Left ventricle myocardium inferior (tissue), 1 donor: ENCODE data around the gene DISP2. TPM values are rescaled to one million over a fixed set of nuclear protein-coding genes. Genes with fewer than 3 reads are reported as not detected.

Experiments
- DNase-seq: peaks from one replicate; pipeline ENCODE4 v3.0.0-alpha.2; 2020
- H3K27ac ChIP-seq: fragments of 200-600 bp; replicated peaks from 2 replicates; pipeline ENCODE4 v1.8.0; 2021
- H3K27me3 ChIP-seq: fragments of 200-600 bp; 2 replicates; pipeline ENCODE4 v1.8.0; 2021; ENCODE audit warnings: low read depth
- H3K36me3 ChIP-seq: fragments of 200-600 bp; 2 replicates; pipeline ENCODE4 v1.8.0; 2021
- H3K4me1 ChIP-seq: fragments of 200-600 bp; 2 replicates; pipeline ENCODE4 v1.8.0; 2021
- H3K4me3 ChIP-seq: fragments of 200-600 bp; 2 replicates; pipeline ENCODE4 v1.8.0; 2021; ENCODE audit warnings: mild to moderate bottlenecking, moderate library complexity
- H3K9me3 ChIP-seq: fragments of 200-600 bp; replicated peaks from 2 replicates; pipeline ENCODE4 v1.8.0; 2021
- intact Hi-C: fragments of 100-400 bp; cut with micrococcal nuclease; formaldehyde crosslinking; loops from one replicate; pipeline ENCODE4 v1.11.0; 2022
- total RNA-seq: library from RNA; stranded (reverse); fragmentation: NEBNext Ultra II Directional; extraction: Animal tissue kit (Norgen Biotek cat#: 25700); gene quantifications from one replicate; pipeline ENCODE4 v1.2.1, GENCODE V29; 2021
- TF ChIP-seq, protein P1 (sequence below): fragments of 200-600 bp; IDR thresholded peaks from 2 replicates; pipeline ENCODE4 v1.8.0; 2021; ENCODE audit warnings: antibody characterized with exemption, mild to moderate bottlenecking, borderline replicate concordance
- donor health status: DM: no; HTN: yes; CAD: no; lungs with severe emphysema.

The DISP2 gene
- total RNA-seq, 1 donor from 2014 or later, result 3.0 TPM

DNA sequence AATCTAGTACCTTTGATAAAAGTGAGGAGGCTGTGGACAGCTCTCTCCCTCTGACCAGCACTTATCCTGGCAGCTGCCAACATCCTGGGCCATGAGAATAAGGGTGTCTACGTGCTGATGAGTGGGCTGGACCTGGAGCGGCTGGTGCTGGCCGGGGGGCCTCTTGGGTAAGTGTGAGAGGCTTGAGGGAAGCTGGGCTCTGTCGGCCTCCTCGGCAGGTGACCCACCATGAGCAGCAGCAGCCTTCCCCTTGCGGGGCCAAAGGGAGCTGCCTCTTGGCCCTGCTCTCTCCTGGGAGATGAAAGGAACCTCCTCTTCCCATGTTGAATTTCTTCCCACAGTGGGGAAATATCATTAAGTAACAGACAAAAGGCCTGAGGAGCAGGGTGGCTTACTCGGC lies 56.8 kb downstream of the DISP2 start:
- no peak for DNase-seq
- Histone ChIP-seq H3K4me1 (peaks cover 5% of the 10 kb centered on the region), H3K4me3 (no peak overlapping the region), H3K27ac (no peak overlapping the region), H3K36me3 (peaks cover 83% of the 10 kb centered on the region), H3K27me3 (no peaks in the 10 kb centered on the region), H3K9me3 (no peaks in the 10 kb centered on the region)
- intact Hi-C loops, result no loop called here
- TF ChIP-seq, protein P1, sequence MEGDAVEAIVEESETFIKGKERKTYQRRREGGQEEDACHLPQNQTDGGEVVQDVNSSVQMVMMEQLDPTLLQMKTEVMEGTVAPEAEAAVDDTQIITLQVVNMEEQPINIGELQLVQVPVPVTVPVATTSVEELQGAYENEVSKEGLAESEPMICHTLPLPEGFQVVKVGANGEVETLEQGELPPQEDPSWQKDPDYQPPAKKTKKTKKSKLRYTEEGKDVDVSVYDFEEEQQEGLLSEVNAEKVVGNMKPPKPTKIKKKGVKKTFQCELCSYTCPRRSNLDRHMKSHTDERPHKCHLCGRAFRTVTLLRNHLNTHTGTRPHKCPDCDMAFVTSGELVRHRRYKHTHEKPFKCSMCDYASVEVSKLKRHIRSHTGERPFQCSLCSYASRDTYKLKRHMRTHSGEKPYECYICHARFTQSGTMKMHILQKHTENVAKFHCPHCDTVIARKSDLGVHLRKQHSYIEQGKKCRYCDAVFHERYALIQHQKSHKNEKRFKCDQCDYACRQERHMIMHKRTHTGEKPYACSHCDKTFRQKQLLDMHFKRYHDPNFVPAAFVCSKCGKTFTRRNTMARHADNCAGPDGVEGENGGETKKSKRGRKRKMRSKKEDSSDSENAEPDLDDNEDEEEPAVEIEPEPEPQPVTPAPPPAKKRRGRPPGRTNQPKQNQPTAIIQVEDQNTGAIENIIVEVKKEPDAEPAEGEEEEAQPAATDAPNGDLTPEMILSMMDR, result no peak

DNA sequence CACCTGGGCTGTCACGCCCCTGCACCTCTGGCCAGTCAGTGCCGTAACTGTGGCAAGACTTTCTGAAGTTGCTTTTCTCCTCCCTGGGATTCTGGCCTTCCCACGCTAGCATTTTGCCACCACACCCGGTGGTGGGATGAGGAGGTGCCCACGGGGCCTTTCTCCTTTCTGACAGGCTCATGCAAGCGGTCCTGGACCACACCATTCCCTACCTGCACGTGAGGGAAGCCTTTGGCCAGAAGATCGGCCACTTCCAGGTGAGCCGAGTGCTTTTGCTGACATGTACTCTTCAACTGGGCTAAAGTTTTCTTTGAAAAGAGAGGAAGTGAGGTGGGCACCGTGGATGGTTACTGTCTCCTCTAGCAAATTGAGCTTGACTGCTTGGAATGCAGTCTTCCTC lies 57.2 kb downstream of the DISP2 start:
- H3K27me3 ChIP-seq, result no peaks in the 10 kb centered on the region
- H3K36me3 ChIP-seq, result peaks cover 80% of the 10 kb centered on the region
- H3K9me3 ChIP-seq, result no peaks in the 10 kb centered on the region
- TF ChIP-seq, protein P1, result no peak
- H3K4me1 ChIP-seq, result peaks cover 9% of the 10 kb centered on the region
- H3K27ac ChIP-seq, result no peak overlapping the region
- no peak for DNase-seq
- intact Hi-C loops, result no loop called here
- H3K4me3 ChIP-seq, result no peak overlapping the region

DNA sequence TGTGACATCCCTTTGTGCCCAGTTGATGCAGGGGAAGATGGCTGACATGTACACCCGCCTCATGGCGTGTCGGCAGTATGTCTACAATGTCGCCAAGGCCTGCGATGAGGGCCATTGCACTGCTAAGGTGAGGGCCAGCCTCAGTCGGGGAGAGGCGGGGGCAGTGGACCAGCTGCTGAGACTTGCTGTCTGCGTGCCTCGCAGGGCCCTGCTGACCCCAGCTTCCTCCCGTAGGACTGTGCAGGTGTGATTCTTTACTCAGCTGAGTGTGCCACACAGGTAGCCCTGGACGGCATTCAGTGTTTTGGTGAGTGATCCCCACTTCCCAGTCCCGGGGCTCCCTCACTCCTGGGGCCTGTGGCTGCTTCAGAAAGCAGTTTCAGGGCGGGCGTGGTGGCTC lies 58.0 kb downstream of the DISP2 start:
- intact Hi-C loops, result no loop called here
- no peak for DNase-seq
- Histone ChIP-seq H3K4me1 (peaks cover 17% of the 10 kb centered on the region), H3K4me3 (no peak overlapping the region), H3K27ac (no peak overlapping the region), H3K27me3 (no peaks in the 10 kb centered on the region), H3K9me3 (no peaks in the 10 kb centered on the region), H3K36me3 (peaks cover 72% of the 10 kb centered on the region)
- TF ChIP-seq, protein P1, result no peak

DNA sequence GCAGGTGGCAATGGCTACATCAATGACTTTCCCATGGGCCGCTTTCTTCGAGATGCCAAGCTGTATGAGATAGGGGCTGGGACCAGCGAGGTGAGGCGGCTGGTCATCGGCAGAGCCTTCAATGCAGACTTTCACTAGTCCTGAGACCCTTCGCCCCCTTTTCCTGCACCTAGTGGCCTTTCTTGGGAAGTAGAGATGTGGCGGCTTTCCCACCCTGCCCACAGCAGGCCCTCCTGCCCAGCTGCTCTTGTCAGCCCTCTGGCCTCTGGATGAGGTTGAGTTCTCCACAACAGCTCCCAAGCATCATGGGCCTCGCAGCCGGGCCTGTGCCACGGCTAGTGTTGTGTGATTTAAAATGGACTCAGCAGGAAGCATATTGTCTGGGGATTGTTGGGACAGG lies 60.1 kb downstream of the DISP2 start:
- Histone ChIP-seq H3K4me3 (no peak overlapping the region), H3K9me3 (no peaks in the 10 kb centered on the region), H3K4me1 (peaks cover 23% of the 10 kb centered on the region), H3K27me3 (no peaks in the 10 kb centered on the region), H3K36me3 (peaks cover 51% of the 10 kb centered on the region), H3K27ac (no peak overlapping the region)
- TF ChIP-seq, protein P1, result no peak
- intact Hi-C loops, result no loop called here
- no peak for DNase-seq

DNA sequence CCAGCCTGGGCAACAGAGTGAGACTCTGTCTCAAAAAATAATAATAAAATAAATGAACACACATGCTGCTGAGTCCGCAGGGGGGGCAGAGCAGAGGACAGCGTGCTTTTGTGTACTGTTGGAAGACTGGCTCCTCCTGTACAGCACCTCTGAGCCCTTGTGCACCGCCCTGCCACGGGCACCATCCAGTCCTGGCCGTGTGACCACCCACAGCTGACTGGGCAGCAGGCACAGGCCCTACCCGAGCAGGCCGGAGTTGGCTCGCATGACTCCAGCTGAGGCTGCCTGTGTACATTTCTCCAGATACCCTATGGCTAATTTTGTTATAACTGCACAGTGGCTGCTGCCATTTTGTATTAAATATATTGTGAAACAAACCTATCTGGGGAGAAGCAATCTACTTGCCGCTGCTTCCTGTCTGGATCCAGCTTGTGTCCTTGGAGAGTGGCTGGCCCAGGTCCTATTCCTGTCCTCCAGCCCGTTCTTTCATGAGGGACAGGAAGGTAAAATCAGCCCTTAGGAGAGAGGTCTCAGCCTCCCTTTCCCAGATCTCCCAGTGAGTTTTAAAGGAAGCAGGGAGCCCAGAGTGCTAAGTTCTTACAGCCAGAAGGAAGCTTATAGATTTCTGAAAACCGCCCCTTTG lies 62.2 kb downstream of the DISP2 start:
- intact Hi-C loops, result loop anchor here (10.0 kb wide), 2 partner anchors 75 to 135 kb away; partner anchors contain the start of genes ANKRD63 and CCDC9B
- Histone ChIP-seq H3K4me3 (no peak overlapping the region), H3K4me1 (peaks cover 23% of the 10 kb centered on the region), H3K36me3 (peaks cover 31% of the 10 kb centered on the region), H3K27ac (peak overlapping the region; percentile 76), H3K9me3 (no peaks in the 10 kb centered on the region), H3K27me3 (no peaks in the 10 kb centered on the region)
- TF ChIP-seq, protein P1, result no peak
- peak; percentile 55 for DNase-seq
